ENCODE data around the gene ACKR4.

- TF ChIP-seq POLR2A (IDR thresholded peaks at IDR 0.05; ENCODE audit: low read length) = no peak
- TF ChIP-seq GATA1 (IDR thresholded peaks at IDR 0.05; ENCODE audit: low read depth, low read length) = no peak
These were observed 44.9 kb downstream of the ACKR4 start for GRCh38 chr3:132641837-132642538.
